ENCODE results near the gene HEXD.

HEXD gene

DNA sequence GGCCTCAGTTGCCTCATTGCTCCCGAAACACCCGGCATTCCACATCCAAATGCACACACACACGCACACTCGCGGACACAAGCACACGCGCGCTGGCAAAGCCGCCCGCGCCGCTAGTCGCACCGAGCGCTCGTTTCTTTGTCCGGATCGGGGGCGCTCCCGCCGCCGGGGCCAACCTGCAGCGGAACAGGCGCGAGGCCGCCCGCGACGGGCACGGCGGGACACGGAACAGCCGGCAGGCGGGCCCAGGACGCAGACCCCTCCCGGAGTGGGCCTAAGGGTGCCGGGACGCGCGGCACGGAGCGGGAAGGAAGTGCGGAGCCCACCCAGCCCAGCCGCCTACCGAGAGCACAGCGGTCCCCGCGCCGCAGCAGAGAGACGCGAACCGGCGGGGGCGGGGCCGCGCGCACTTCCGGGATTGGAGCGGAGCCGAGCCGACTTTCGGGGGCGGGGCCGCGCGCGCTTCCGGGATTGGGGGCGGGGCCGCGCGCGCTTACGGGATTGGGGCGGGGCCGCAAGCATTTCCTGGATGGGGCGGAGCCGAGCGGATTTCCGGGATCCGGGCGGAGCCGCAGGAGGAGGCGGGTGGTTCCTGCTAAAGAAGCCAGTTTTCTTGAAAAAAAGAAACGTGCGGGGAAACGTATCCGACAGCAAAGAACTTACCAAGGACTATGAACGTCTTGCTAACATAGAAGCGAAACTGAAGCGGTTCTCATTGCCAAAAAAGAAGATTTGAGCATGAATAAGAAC lies 32.4 kb downstream of the HEXD start, which contains the start of gene CYBC1 (continued):
- TF ChIP-seq ZSCAN16 (tag by site-specific recombination; IDR thresholded peaks at IDR 0.05) (no peak), GLIS2 (tag by site-specific recombination; IDR thresholded peaks at IDR 0.05) (no peak), BCL11A (tag by site-specific recombination; IDR thresholded peaks at IDR 0.05; ENCODE audit: low read depth) (no peak), ZNF10 (tag by site-specific recombination; IDR thresholded peaks at IDR 0.05) (no peak), ZNF510 (tag by site-specific recombination; IDR thresholded peaks at IDR 0.05; ENCODE audit: insufficient replicate concordance) (no peak), YY2 (tag by site-specific recombination; IDR thresholded peaks at IDR 0.05) (no peak), ZNF585B (tag by site-specific recombination; IDR thresholded peaks at IDR 0.05) (no peak), ZNF146 (tag by site-specific recombination; IDR thresholded peaks at IDR 0.05) (no peak), ZNF76 (tag by site-specific recombination; IDR thresholded peaks at IDR 0.05; ENCODE audit: borderline replicate concordance, low read depth) (peak; percentile 80), ZNF366 (tag by site-specific recombination; conservative IDR thresholded peaks at IDR 0.05) (no peak), KLF1 (tag by site-specific recombination; IDR thresholded peaks at IDR 0.05) (peak; percentile 79), ZNF23 (tag by site-specific recombination; IDR thresholded peaks at IDR 0.05; ENCODE audit: borderline replicate concordance) (no peak), ZFP69B (tag by site-specific recombination; IDR thresholded peaks at IDR 0.05) (no peak), KLF8 (tag by site-specific recombination; IDR thresholded peaks at IDR 0.05) (peak; percentile 87), ZNF157 (tag by site-specific recombination; IDR thresholded peaks at IDR 0.05) (no peak), ZNF48 (tag by site-specific recombination; IDR thresholded peaks at IDR 0.05) (no peak), ZNF571 (tag by site-specific recombination; IDR thresholded peaks at IDR 0.05) (no peak), ZNF544 (tag by site-specific recombination; IDR thresholded peaks at IDR 0.05) (no peak), ZNF138 (tag by site-specific recombination; IDR thresholded peaks at IDR 0.05; ENCODE audit: borderline replicate concordance) (no peak), ZNF561 (tag by site-specific recombination; IDR thresholded peaks at IDR 0.05; ENCODE audit: borderline replicate concordance) (peak; percentile 68; the same call in 1 of the 2 replicates), ZNF473 (tag by site-specific recombination; IDR thresholded peaks at IDR 0.05) (no peak), ZNF16 (tag by site-specific recombination; IDR thresholded peaks at IDR 0.05; ENCODE audit: low read depth) (no peak), FEZF1 (tag by site-specific recombination; IDR thresholded peaks at IDR 0.05) (no peak), ZNF837 (tag by site-specific recombination; IDR thresholded peaks at IDR 0.05) (no peak), ZNF211 (tag by site-specific recombination; IDR thresholded peaks at IDR 0.05; ENCODE audit: low read depth) (no peak), ZNF530 (tag by site-specific recombination; IDR thresholded peaks at IDR 0.05; ENCODE audit: low read depth) (no peak), ZBTB1 (tag by site-specific recombination; IDR thresholded peaks at IDR 0.05) (no peak), ZNF292 (tag by site-specific recombination; IDR thresholded peaks at IDR 0.05; ENCODE audit: borderline replicate concordance, low read depth) (no peak), HOXA7 (CRISPR knock-in tag; IDR thresholded peaks at IDR 0.05; ENCODE audit: borderline replicate concordance) (no peak), ZNF660 (tag by site-specific recombination; IDR thresholded peaks at IDR 0.05) (peak; percentile 64; the same call in 1 of the 2 replicates)
- TF ChIP-seq, protein P1, sequence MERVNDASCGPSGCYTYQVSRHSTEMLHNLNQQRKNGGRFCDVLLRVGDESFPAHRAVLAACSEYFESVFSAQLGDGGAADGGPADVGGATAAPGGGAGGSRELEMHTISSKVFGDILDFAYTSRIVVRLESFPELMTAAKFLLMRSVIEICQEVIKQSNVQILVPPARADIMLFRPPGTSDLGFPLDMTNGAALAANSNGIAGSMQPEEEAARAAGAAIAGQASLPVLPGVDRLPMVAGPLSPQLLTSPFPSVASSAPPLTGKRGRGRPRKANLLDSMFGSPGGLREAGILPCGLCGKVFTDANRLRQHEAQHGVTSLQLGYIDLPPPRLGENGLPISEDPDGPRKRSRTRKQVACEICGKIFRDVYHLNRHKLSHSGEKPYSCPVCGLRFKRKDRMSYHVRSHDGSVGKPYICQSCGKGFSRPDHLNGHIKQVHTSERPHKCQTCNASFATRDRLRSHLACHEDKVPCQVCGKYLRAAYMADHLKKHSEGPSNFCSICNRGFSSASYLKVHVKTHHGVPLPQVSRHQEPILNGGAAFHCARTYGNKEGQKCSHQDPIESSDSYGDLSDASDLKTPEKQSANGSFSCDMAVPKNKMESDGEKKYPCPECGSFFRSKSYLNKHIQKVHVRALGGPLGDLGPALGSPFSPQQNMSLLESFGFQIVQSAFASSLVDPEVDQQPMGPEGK (tag by site-specific recombination; IDR thresholded peaks at IDR 0.05) = peak; percentile 63
- TF ChIP-seq, protein P2, sequence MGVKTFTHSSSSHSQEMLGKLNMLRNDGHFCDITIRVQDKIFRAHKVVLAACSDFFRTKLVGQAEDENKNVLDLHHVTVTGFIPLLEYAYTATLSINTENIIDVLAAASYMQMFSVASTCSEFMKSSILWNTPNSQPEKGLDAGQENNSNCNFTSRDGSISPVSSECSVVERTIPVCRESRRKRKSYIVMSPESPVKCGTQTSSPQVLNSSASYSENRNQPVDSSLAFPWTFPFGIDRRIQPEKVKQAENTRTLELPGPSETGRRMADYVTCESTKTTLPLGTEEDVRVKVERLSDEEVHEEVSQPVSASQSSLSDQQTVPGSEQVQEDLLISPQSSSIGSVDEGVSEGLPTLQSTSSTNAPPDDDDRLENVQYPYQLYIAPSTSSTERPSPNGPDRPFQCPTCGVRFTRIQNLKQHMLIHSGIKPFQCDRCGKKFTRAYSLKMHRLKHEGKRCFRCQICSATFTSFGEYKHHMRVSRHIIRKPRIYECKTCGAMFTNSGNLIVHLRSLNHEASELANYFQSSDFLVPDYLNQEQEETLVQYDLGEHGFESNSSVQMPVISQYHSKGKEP (tag by site-specific recombination; IDR thresholded peaks at IDR 0.05) = peak; percentile 35; the same call in 1 of the 2 replicates
- TF ChIP-seq, protein P3, sequence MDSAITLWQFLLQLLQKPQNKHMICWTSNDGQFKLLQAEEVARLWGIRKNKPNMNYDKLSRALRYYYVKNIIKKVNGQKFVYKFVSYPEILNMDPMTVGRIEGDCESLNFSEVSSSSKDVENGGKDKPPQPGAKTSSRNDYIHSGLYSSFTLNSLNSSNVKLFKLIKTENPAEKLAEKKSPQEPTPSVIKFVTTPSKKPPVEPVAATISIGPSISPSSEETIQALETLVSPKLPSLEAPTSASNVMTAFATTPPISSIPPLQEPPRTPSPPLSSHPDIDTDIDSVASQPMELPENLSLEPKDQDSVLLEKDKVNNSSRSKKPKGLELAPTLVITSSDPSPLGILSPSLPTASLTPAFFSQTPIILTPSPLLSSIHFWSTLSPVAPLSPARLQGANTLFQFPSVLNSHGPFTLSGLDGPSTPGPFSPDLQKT (IDR thresholded peaks at IDR 0.05; ENCODE audit: borderline replicate concordance, low read depth, low read length) = peak; percentile 40; the same call in 1 of the 2 replicates
- TF ChIP-seq, protein P4, sequence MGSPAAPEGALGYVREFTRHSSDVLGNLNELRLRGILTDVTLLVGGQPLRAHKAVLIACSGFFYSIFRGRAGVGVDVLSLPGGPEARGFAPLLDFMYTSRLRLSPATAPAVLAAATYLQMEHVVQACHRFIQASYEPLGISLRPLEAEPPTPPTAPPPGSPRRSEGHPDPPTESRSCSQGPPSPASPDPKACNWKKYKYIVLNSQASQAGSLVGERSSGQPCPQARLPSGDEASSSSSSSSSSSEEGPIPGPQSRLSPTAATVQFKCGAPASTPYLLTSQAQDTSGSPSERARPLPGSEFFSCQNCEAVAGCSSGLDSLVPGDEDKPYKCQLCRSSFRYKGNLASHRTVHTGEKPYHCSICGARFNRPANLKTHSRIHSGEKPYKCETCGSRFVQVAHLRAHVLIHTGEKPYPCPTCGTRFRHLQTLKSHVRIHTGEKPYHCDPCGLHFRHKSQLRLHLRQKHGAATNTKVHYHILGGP (tag by site-specific recombination; IDR thresholded peaks at IDR 0.05) = no peak
- TF ChIP-seq, protein P5, sequence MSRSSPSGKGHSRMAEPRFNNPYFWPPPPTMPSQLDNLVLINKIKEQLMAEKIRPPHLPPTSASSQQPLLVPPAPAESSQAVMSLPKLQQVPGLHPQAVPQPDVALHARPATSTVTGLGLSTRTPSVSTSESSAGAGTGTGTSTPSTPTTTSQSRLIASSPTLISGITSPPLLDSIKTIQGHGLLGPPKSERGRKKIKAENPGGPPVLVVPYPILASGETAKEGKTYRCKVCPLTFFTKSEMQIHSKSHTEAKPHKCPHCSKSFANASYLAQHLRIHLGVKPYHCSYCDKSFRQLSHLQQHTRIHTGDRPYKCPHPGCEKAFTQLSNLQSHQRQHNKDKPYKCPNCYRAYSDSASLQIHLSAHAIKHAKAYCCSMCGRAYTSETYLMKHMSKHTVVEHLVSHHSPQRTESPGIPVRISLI (tag by site-specific recombination; IDR thresholded peaks at IDR 0.05) = peak; percentile 31; the same call in 1 of the 2 replicates
